HL-60 (cell line): ENCODE results near the gene SERPINB7.

Experiments used
- DNase-seq, 2 experiments: peaks; one replicate each; pipeline ENCODE4 v3.0.0-alpha.2; 2010 to 2020; ENCODE audit warnings: low read depth in 1 of 2, low spot score in 1 of 2
- H3K27ac ChIP-seq: fragments of 250-450 bp; sonication (Bioruptor Pico); replicated peaks from 2 replicates; pipeline ENCODE4 v1.5.1; 2020; ENCODE audit warnings: mild to moderate bottlenecking, moderate library complexity
- H3K27me3 ChIP-seq: fragments of 250-450 bp; sonication (Bioruptor Pico); 2 replicates; pipeline ENCODE4 v1.5.1; 2021; ENCODE audit warnings: mild to moderate bottlenecking, moderate library complexity; ENCODE audit not compliant: insufficient read depth, poor library complexity, severe bottlenecking
- H3K4me3 ChIP-seq: replicated peaks from 2 replicates; pipeline ENCODE4 v1.5.1; 2011; ENCODE audit warnings: mild to moderate bottlenecking, control low read depth, low read length; ENCODE audit not compliant: insufficient read depth
- GABPA ChIP-seq: IDR thresholded peaks from 2 replicates; pipeline ENCODE4 v1.6.1; 2012; ENCODE audit warnings: low read depth
- POLR2AphosphoS5 ChIP-seq: IDR thresholded peaks from 2 replicates; pipeline ENCODE4 v1.6.1; 2012; ENCODE audit warnings: low read depth
- SPI1 ChIP-seq: IDR thresholded peaks from 2 replicates; pipeline ENCODE4 v1.6.1; 2012; ENCODE audit warnings: low read depth, mild to moderate bottlenecking, borderline replicate concordance
- TF ChIP-seq, protein P1 (sequence below): IDR thresholded peaks from one replicate; pipeline ENCODE4 v1.5.1; 2011; ENCODE audit warnings: low read length, control low read depth, inconsistent platforms; ENCODE audit not compliant: insufficient read depth
- TF ChIP-seq, protein P2 (sequence below): IDR thresholded peaks from 2 replicates; pipeline ENCODE4 v1.6.1; 2012; ENCODE audit warnings: low read depth; ENCODE audit not compliant: insufficient replicate concordance

Gene SERPINB7

DNA sequence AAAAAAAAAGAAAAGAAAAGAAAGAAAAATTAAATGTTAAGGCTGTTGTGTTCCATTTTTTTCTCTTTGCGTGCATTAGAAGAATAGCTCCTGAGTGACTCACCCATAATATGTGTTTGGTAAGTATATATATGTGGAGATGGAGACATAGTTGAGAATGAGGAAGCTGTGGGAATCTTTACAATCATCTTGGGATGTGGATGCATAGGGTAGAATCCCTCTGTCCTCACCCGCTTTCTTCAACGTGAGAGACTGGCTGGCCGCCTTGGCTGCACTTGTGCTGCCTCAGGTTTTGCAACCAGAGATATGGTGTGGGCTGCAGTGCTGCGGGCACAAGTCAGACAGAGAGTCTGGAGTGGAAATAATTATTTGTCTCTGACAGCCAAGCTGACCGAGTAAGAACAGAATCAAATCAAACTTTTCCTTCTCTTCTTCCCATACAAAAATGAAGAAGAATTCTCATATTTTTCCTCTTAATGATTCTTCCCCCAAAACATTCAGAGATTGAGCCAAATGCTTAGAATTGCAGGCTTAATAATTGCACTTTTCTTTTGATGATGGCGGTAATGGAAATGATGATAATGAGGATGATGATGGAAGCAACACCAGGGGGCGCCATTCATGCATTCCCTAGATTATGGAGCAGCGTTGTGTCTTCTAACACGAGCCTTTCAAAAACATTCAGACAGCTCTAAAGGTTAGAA is 48.5 kb downstream of the SERPINB7 start:
- DNase-seq, result peak in 1 of 2 experiments; percentile 28
- no peak for TF ChIP-seq SPI1
- TF ChIP-seq POLR2AphosphoS5, result no peak
- TF ChIP-seq, protein P1, sequence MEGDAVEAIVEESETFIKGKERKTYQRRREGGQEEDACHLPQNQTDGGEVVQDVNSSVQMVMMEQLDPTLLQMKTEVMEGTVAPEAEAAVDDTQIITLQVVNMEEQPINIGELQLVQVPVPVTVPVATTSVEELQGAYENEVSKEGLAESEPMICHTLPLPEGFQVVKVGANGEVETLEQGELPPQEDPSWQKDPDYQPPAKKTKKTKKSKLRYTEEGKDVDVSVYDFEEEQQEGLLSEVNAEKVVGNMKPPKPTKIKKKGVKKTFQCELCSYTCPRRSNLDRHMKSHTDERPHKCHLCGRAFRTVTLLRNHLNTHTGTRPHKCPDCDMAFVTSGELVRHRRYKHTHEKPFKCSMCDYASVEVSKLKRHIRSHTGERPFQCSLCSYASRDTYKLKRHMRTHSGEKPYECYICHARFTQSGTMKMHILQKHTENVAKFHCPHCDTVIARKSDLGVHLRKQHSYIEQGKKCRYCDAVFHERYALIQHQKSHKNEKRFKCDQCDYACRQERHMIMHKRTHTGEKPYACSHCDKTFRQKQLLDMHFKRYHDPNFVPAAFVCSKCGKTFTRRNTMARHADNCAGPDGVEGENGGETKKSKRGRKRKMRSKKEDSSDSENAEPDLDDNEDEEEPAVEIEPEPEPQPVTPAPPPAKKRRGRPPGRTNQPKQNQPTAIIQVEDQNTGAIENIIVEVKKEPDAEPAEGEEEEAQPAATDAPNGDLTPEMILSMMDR, result peak; percentile 14
- no peak overlapping the region for H3K27ac ChIP-seq

DNA sequence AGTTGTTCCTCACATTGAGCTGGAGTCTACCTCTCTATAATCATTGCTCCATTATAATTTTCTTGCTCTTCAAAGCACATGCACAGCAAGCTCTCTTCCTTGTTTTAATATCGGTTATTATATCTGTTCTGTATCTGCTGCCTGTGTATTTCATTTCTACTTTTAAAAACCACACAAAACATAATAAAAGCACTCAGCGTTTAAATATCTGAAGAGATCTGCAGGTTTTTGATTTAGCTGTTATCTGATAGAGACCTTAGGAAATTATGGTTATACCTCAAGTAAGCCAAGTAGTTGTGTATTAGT is 49.0 kb downstream of the SERPINB7 start:
- TF ChIP-seq SPI1 (no peak), GABPA (no peak)
- TF ChIP-seq, protein P1, result no peak
- Histone ChIP-seq H3K4me3 (no peak overlapping the region), H3K27ac (no peak overlapping the region)

More for the DNA sequence above, 48.5 kb downstream of the SERPINB7 start:
- no peak overlapping the region for H3K4me3 ChIP-seq
- no peaks in the 10 kb centered on the region for H3K27me3 ChIP-seq

DNA sequence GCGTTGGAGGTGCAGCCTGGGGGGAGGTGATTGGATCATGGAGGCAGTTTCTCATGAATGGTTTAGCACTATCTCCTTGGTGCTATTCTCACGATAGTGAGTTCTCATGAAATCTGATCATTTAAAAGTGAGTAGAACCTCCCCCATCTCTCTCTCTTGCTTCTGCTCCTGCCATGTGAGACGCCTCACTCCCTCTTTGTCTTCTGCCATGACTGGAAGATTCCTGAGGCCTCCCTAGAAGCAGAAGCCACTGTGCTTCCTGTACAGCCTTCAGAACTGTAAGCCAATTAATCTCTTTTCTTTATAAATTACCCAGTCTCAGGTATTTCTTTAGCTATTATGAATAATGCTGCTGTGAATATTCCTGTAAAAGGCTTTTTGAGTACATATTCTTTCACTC is 52.9 kb downstream of the SERPINB7 start:
- H3K4me3 ChIP-seq, result no peak overlapping the region
- no peak overlapping the region for H3K27ac ChIP-seq
- DNase-seq, result no peak
- TF ChIP-seq, protein P1, result no peak
- TF ChIP-seq SPI1 (no peak), GABPA (no peak), POLR2AphosphoS5 (no peak)
- TF ChIP-seq, protein P2, sequence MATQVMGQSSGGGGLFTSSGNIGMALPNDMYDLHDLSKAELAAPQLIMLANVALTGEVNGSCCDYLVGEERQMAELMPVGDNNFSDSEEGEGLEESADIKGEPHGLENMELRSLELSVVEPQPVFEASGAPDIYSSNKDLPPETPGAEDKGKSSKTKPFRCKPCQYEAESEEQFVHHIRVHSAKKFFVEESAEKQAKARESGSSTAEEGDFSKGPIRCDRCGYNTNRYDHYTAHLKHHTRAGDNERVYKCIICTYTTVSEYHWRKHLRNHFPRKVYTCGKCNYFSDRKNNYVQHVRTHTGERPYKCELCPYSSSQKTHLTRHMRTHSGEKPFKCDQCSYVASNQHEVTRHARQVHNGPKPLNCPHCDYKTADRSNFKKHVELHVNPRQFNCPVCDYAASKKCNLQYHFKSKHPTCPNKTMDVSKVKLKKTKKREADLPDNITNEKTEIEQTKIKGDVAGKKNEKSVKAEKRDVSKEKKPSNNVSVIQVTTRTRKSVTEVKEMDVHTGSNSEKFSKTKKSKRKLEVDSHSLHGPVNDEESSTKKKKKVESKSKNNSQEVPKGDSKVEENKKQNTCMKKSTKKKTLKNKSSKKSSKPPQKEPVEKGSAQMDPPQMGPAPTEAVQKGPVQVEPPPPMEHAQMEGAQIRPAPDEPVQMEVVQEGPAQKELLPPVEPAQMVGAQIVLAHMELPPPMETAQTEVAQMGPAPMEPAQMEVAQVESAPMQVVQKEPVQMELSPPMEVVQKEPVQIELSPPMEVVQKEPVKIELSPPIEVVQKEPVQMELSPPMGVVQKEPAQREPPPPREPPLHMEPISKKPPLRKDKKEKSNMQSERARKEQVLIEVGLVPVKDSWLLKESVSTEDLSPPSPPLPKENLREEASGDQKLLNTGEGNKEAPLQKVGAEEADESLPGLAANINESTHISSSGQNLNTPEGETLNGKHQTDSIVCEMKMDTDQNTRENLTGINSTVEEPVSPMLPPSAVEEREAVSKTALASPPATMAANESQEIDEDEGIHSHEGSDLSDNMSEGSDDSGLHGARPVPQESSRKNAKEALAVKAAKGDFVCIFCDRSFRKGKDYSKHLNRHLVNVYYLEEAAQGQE, result no peak
- H3K27me3 ChIP-seq, result no peaks in the 10 kb centered on the region

More for the DNA sequence above, 49.0 kb downstream of the SERPINB7 start:
- DNase-seq, result no peak
- H3K27me3 ChIP-seq, result no peaks in the 10 kb centered on the region

DNA sequence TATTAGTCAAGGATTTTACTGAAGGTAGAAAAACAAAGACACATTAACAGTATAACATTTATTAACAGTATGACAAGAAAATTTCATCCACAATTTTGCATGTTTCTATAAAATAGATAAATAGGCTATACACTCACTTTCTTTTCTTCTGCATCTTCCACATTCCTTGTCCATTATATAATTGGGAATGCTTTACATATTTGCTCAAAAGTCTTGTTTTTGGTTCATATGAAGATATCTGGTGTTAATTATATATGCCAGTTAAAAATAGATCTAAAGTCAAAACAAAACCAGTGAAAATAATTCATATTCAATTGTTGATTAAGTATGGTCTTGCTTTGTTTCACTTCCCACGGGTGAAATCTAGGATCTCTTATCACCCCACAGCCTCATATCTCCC is 53.4 kb downstream of the SERPINB7 start:
- Histone ChIP-seq H3K27ac (no peak overlapping the region), H3K4me3 (no peak overlapping the region), H3K27me3 (no peaks in the 10 kb centered on the region)
- DNase-seq, result no peak
- no peak for TF ChIP-seq SPI1
- TF ChIP-seq, protein P2, result no peak
- TF ChIP-seq, protein P1, result no peak
- TF ChIP-seq GABPA, result no peak
- TF ChIP-seq POLR2AphosphoS5, result no peak
